ENCODE measurements around the gene CYP4F3.
"Not testable (repeated sequence)": the region's sequence is repeated elsewhere in the genome, so short reads cannot be mapped to it uniquely, and the experiment has no call there.

The CYP4F3 gene, protein sequence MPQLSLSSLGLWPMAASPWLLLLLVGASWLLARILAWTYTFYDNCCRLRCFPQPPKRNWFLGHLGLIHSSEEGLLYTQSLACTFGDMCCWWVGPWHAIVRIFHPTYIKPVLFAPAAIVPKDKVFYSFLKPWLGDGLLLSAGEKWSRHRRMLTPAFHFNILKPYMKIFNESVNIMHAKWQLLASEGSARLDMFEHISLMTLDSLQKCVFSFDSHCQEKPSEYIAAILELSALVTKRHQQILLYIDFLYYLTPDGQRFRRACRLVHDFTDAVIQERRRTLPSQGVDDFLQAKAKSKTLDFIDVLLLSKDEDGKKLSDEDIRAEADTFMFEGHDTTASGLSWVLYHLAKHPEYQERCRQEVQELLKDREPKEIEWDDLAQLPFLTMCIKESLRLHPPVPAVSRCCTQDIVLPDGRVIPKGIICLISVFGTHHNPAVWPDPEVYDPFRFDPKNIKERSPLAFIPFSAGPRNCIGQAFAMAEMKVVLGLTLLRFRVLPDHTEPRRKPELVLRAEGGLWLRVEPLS

DNA sequence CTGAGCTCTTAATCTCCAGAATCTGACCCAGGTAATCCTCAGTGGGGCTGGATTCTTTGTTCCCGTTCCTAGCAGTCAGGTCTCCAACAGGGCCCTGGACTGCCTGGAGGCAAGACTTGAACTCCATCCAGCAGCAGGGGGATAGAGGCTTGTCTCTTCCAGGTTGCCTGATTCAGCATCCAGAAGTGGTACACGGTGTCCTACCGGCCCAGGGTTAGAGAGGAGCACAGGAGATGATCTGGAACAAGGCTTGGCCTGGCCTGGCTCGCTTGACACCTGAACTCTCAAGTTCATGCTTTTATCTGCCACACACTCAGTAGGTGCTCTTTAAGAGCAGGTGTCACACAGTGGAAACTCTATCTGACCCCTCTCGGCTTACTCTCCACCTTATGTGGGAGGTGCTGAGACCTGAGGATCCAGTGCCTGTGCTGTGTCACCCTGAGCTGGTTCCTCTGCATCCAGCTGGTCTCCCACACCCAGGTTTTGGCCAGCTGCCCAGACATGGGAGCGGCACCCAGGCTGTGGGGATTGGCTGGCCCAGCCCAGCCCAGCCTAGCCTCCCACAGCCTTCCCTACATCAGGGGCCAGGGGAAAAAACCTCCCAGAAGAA lies at the start of gene CYP4F3:
Gene CYP4F3, plus strand, starts transcription at position 604 of the 610 bp plus-strand sequence. CDS start 519 bp downstream, outside the sequence.
- no peak within 1 kb of the TSS for H3K4me3 ChIP-seq (ENCODE audit: low read depth, low read length)
- no peak for DNase-seq (ENCODE audit: low read depth)
- TF ChIP-seq, protein P1, sequence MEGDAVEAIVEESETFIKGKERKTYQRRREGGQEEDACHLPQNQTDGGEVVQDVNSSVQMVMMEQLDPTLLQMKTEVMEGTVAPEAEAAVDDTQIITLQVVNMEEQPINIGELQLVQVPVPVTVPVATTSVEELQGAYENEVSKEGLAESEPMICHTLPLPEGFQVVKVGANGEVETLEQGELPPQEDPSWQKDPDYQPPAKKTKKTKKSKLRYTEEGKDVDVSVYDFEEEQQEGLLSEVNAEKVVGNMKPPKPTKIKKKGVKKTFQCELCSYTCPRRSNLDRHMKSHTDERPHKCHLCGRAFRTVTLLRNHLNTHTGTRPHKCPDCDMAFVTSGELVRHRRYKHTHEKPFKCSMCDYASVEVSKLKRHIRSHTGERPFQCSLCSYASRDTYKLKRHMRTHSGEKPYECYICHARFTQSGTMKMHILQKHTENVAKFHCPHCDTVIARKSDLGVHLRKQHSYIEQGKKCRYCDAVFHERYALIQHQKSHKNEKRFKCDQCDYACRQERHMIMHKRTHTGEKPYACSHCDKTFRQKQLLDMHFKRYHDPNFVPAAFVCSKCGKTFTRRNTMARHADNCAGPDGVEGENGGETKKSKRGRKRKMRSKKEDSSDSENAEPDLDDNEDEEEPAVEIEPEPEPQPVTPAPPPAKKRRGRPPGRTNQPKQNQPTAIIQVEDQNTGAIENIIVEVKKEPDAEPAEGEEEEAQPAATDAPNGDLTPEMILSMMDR (IDR thresholded peaks at IDR 0.05; ENCODE audit: insufficient read depth, low read depth, low read length, missing control alignments), result no peak

DNA sequence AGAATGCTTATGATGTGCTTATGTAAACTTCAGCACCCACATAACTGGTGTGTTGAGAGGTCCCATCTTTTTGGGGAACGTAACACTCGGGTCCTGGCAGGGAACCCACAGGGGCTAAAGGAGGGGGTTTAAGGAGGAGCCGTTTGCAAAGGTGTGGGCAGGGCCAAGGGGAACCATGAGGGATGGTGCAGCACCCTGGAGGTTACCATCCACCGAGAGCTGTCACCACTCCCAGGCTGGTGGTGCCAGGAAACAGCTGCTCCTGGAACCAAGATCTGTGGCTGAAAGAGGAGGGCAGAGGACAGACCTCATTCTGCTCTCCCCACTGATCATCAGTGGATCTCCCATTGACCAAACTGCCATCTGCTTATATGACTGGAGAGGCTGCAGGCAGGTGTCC lies 48.9 kb upstream of the CYP4F3 start:
- TF ChIP-seq, protein P1 (IDR thresholded peaks at IDR 0.05; ENCODE audit: insufficient read depth, low read depth, low read length, missing control alignments), result no peak
- no peak overlapping the region for H3K4me3 ChIP-seq (ENCODE audit: low read depth, low read length)

DNA sequence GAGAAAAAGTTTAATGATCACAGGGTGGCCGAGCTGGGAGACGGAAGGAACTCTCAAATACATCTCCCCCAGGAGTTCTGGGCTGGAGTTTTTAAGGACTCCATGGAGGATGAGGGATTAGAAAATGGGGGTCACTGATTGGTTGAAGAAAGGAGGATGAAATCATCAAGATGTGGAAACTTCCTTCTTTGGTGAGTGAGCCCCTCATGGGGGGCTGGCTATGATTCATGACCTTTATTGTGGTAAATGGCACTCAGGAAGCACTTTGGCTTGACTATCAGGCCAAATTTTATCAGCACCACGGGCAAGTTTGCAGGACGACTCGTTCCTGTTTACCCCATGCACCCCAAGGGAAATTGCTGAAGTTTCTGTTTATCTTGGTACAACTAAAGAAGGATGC lies 48.2 kb upstream of the CYP4F3 start:
- DNase-seq (ENCODE audit: low read depth), result not testable (repeated sequence)

More for the DNA sequence above, 48.9 kb upstream of the CYP4F3 start:
- no peak for DNase-seq (ENCODE audit: low read depth)

DNA sequence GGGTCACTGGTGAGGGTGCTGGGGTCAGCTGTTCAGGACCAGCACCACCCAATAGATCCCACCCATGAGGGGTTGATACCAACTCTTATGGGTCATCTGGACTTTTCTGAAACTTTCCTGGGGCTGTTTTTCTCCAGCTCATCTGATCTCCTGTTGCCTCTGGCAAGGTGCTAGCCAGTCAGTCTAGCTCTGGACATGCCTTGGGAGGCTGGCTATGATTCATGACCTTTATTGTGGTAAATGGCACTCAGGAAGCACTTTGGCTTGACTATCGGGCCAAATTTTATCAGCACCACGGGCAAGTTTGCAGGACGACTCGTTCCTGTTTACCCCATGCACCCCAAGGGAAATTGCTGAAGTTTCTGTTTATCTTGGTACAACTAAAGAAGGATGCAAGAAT lies 46.9 kb upstream of the CYP4F3 start:
- not testable (repeated sequence) for H3K4me3 ChIP-seq (ENCODE audit: low read depth, low read length); DNase-seq (ENCODE audit: low read depth)

More for the DNA sequence above, 48.2 kb upstream of the CYP4F3 start:
- not testable (repeated sequence) for H3K4me3 ChIP-seq (ENCODE audit: low read depth, low read length)

DNA sequence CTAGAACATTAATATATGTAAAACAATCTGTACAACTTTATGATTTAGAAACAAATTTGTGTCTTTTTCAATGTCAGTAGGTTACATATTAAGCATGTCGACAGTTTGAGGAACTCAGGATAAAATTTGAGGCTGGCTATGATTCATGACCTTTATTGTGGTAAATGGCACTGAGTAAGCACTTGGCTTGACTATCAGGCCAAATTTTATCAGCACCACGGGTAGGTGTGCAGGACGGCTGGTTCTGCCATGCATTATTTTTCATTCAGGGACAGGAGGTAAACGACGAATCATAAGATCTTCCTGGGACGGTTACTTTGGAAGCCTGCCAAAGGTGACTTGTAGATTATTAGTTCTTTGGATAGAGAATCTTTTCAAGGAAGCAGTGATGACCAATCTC lies 45.6 kb upstream of the CYP4F3 start:
- H3K4me3 ChIP-seq (ENCODE audit: low read depth, low read length), result no peak overlapping the region
- TF ChIP-seq, protein P1 (IDR thresholded peaks at IDR 0.05; ENCODE audit: insufficient read depth, low read depth, low read length, missing control alignments), result no peak
- DNase-seq (ENCODE audit: low read depth), result no peak

- not testable (repeated sequence) for DNase-seq (ENCODE audit: low read depth)
Observed at GRCh38 chr19:15607978-15608925, 32.4 kb upstream of the CYP4F3 start.

DNA sequence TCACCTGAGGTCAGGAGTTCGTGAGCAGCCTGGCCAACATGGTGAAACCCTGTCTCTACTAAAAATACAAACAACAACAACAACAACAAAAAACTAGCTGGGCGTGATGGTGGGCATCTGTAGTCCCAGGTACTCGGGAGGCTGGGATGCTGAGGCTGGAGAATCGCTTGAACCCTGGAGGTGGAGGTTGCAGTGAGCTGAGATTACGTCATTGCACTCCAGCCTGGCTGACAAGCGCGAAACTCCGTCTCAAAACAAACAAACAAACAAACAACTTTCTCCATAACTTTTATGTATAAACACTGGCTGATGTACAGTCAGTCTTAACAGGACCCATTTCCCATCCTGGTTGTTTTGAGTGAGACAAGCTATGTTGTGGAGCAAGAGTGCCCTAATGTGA lies 31.4 kb upstream of the CYP4F3 start:
- H3K4me3 ChIP-seq (ENCODE audit: low read depth, low read length), result no peak overlapping the region
- TF ChIP-seq, protein P1 (IDR thresholded peaks at IDR 0.05; ENCODE audit: insufficient read depth, low read depth, low read length, missing control alignments), result no peak

More at GRCh38 chr19:15607978-15608925, 32.4 kb upstream of the CYP4F3 start:
- H3K4me3 ChIP-seq (ENCODE audit: low read depth, low read length), result not testable (repeated sequence)

DNA sequence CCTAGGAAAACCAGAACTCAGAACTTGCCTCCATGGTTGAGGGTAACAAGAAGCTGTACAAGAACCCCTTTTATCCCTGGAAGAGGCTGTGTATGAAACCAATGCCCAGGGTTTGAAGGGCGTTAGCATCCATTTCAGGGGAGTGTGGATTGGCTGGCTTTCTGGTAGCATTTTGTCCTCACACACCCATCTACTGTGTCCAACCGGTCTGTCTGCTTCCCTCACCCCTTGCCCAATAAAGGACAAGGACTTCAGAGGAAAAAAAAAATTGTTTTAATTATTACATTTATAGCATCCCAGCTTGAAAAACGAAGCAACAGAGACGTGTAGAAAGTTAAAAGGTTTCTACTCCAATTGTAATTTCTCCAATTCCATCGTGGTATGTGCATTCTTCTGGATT lies 28.4 kb upstream of the CYP4F3 start:
- H3K4me3 ChIP-seq (ENCODE audit: low read depth, low read length), result no peak overlapping the region
- DNase-seq (ENCODE audit: low read depth), result no peak
- TF ChIP-seq, protein P1 (IDR thresholded peaks at IDR 0.05; ENCODE audit: insufficient read depth, low read depth, low read length, missing control alignments), result no peak

More for the DNA sequence above, 31.4 kb upstream of the CYP4F3 start:
- DNase-seq (ENCODE audit: low read depth), result no peak
